HG03565 (cell line): Measurements from ENCODE around the gene CPSF4L.

Experiments used
- ATAC-seq: cut with Tn5 transposase; IDR thresholded peaks from one replicate; pipeline ENCODE4 v1.9.1; 2021; ENCODE audit warnings: mild to moderate bottlenecking, moderate library complexity; ENCODE audit not compliant: unreplicated experiment

The CPSF4L gene

DNA sequence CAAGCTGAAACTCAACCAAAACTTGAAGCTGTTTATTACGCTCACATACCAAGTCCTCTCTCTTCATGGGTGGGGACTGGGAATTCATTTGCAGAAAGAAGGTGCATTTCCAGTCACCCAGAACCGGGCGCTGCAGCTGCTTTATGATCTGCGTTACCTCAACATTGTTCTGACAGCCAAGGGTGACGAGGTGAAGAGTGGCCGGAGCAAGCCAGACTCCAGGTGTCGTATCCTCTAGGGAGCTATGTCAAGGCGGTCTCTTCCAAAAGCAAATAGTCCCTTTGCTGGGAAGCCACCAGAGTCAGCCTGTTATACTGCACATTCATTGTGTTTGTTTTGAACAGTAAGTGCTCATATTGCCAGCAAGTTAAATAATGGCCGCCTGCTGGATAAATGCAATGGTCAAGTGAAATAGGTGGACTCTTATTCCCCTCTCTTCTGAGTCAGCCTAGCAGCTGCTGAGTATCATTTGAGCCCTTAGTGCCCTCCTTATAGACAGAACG is 56.2 kb downstream of the CPSF4L start:
- ATAC-seq = no peak

DNA sequence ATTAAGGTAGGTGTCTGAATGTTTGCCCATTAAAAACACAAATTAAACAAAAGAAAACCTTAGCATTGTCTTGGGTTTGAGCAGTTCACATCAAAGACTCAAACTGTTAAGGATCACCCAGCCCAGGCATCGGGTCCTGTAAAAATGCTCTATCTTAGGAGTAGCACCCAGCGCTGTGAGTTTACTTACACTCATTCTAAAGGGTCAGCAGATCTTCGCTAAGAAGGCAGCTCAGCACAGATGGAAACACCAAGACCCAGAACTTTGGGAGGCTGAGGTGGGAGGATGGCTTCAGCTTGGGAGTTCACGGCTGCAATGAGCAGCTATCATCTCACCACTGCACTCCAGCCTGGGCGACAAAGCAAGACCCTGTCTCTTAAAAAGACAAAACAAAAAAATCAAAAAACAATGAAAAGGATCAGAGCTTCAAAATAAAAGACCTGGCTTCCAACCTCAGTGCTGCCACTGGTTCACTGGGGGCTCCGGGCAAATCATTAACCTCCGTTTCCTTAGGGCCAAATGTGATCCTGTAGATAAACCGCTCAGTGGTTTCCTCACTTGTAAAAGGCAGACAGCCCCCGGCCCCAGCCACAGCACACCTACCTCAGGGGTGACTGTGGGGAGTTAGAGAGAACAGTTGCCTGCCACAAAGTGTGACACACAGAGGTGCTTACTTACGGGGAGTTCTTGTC is 57.7 kb downstream of the CPSF4L start:
- ATAC-seq = no peak

DNA sequence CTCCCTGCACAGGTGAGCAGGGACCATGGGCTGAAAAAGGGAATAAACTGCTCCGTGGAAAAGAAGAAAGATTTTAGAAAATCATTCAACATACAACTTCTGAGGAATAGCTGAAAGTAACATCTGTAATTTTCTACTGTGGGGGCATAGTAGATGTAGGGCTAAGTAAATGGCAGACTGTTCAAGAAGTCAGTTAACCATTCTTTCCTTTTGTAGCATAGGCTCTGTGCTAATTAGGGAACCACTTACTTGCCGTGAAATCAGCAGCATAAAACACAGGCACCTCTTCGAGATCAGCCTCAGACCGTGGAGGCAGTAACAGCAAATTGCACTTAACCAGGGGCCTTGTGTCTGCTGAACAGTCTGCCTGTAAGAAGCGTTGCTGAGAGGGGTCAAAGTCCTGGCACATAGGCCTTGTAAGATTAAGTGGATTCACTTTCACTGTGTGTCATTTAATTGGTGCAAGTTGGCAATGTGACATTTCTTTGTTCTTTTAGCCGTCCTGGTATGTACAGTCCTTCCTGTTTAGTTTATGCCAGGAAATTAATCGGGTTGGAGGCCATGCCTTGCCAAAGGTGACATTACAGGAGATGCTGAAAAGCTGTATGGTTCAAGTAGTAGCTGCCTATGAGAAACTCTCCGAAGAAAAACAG is 58.4 kb downstream of the CPSF4L start:
- no peak for ATAC-seq

DNA sequence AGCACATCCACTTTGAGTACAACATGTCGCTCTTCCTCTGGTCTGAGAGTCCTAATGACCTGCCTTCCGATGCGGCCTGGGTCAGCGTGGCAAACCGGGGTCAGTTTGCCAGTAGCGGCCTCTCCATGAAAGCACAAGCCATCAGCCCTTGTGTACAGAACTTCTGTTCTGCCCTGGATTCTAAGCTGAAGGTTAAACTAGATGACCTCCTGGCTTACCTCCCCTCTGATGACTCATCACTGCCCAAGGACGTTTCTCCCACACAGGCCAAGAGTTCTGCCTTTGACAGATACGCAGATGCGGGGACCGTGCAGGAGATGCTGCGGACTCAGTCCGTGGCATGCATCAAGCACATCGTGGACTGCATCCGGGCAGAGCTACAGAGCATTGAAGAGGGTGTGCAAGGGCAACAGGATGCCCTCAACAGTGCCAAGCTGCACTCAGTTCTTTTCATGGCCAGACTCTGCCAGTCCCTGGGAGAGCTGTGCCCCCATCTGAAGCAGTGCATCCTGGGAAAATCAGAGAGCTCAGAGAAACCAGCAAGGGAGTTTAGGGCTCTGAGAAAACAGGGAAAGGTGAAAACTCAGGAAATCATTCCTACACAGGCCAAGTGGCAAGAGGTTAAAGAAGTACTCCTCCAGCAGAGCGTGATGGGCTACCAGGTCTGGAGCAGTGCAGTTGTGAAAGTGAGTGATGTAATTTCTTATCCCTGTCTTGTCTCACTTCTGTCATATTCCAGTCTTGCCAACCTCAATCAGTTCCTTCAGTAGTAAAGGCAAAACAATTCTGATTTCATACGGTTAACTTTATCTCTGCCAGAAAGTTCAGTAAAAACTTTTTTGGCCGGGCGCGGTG is 60.2 kb downstream of the CPSF4L start:
- no peak for ATAC-seq

DNA sequence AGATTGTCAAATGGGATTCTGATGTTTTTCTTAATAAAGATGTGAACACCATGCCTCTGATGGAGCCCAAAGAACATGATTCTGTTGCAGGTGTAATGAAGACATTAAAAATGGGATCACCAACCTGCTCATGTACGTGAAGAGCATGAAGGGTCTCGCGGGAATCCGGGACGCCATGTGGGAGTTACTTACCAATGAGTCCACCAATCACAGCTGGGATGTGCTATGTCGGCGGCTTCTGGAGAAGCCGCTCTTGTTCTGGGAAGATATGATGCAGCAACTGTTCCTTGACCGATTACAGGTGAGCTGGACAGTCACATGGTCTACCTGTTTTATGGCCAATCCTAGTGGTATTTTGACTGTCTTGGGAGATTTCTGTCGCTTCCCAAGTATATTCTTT is 61.2 kb downstream of the CPSF4L start:
- no peak for ATAC-seq

DNA sequence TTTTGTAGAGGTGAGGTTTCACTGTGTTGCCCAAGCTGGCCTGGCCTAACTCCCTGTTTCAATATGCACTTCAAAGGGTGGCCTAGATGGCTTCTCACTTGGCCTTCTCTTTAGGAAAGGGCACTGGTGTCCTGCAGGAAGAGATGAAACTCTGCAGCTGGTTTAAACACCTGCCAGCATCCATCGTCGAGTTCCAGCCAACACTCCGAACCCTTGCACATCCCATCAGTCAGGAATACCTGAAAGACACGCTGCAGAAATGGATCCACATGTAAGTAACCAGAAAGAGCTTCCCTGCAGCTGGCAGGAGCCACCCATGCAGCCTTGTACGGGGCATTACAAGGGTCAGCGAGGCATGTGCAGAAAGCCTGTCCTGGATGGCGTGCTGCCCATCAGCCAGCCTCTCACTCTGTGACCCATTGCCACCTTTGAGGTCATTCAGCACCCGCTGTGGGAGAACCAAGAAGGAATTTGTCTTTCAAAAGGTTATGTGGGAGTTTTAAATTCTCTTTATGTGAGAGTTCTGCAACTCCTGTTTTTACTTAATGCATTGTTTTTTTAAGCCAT is 61.8 kb downstream of the CPSF4L start:
- ATAC-seq = no peak

DNA sequence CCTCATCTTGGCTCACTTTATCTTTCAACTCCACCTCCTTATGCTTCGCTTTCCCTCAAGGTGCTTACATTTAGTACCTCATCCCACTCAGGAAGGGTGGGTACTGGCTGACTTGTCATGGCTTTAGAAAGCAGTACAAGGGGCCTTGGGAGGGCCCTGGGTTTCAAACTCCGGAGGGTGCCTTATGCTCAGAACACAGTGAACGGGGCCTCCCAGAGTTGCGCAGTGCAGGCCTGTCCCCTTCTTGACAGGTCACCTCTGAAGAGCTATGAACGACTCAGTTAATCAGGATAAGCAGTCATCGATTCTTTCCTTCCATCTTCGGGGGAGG is 62.8 kb downstream of the CPSF4L start:
- no peak for ATAC-seq
